Endothelial cell of umbilical vein (primary cell): ENCODE measurements around the gene CLVS2. TPM values are rescaled to one million over a fixed set of nuclear protein-coding genes. Genes with fewer than 3 reads are reported as not detected.

Experiments
- BruUV-seq: library from RNA; stranded (reverse); fragments of 400-500 nt; replicated peaks from 2 replicates; lab custom pipeline; 2021; lab: Mats Ljungman, UMichigan
- CTCF ChIA-PET: fragments of 300-600, 350-600 bp; sonication (Branson Sonifier 250); formaldehyde crosslinking; loops from one replicate; lab custom pipeline; 2021; ENCODE audit warnings: antibody characterized with exemption, inconsistent platforms; lab: Charles Lee
- POLR2A ChIA-PET: fragments of 300-600, 350-600 bp; sonication (Branson Sonifier 250); formaldehyde crosslinking; loops from one replicate; lab custom pipeline; 2021; ENCODE audit warnings: antibody characterized with exemption, inconsistent platforms; lab: Charles Lee
- DNase-seq: peaks from one replicate; pipeline ENCODE4 v3.0.0-alpha.2; 2011; ENCODE audit warnings: low read depth, low spot score
- FAIRE-seq: peaks from 2 replicates; lab custom pipeline; 2011; peaks lifted over from hg19 to GRCh38; lab: Jason Lieb, UNC
- H2AFZ ChIP-seq: 2 replicates; pipeline ENCODE4 v1.6.0; 2012; ENCODE audit warnings: low read depth, low read length, control low read depth, inconsistent platforms
- H3K27ac ChIP-seq: 2 replicates; pipeline ENCODE4 v1.5.1; 2011; ENCODE audit warnings: low read depth, mild to moderate bottlenecking, control low read depth, low read length, moderate library complexity; ENCODE audit not compliant: insufficient read depth
- H3K27me3 ChIP-seq, 2 experiments: 2 replicates each; pipeline versions ENCODE4 v1.6.0 to v1.6.1; 2011; ENCODE audit warnings: low read length in 2 of 2, mixed read lengths in 1 of 2; ENCODE audit not compliant: control insufficient read depth in 2 of 2, insufficient read depth in 2 of 2
- H3K36me3 ChIP-seq, 2 experiments: 2 replicates in 1 of 2; 3 replicates in 1 of 2; pipeline ENCODE4 v1.5.1; 2011; ENCODE audit warnings: low read length in 2 of 2, mild to moderate bottlenecking in 1 of 2, moderate library complexity in 1 of 2; ENCODE audit not compliant: control insufficient read depth in 2 of 2, insufficient read depth in 2 of 2; ENCODE audit errors: extremely low read depth in 1 of 2
- H3K4me1 ChIP-seq: 3 replicates; pipeline ENCODE4 v1.5.1; 2011; ENCODE audit warnings: mild to moderate bottlenecking, low read length; ENCODE audit not compliant: control insufficient read depth, insufficient read depth; ENCODE audit errors: extremely low read depth
- H3K4me2 ChIP-seq: 2 replicates; pipeline ENCODE4 v1.6.1; 2011; ENCODE audit warnings: low read length, control low read depth, mixed read lengths; ENCODE audit not compliant: insufficient read depth
- H3K4me3 ChIP-seq, 3 experiments: fragments of 200-600 bp in 1 of 3; sonication (generic), shearing (Covaris generic) in 1 of 3; replicated peaks in 1 of 3; 2 replicates each; pipeline ENCODE4 v1.5.1; 2011 to 2016; ENCODE audit warnings: control low read depth in 3 of 3, low read length in 3 of 3, mild to moderate bottlenecking in 2 of 3, inconsistent platforms in 1 of 3, low read depth in 1 of 3, moderate library complexity in 1 of 3; ENCODE audit not compliant: insufficient read depth in 1 of 3
- H3K79me2 ChIP-seq: 2 replicates; pipeline ENCODE4 v1.6.0; 2012; ENCODE audit warnings: low read length, inconsistent platforms; ENCODE audit not compliant: control insufficient read depth, insufficient read depth
- H3K9ac ChIP-seq: replicated peaks from 2 replicates; pipeline ENCODE3; 2011; ENCODE audit warnings: low read length, control low read depth; ENCODE audit not compliant: insufficient read depth; ENCODE audit errors: extremely low read depth
- H3K9me1 ChIP-seq: replicated peaks from 3 replicates; pipeline ENCODE4 v1.6.0; 2011; ENCODE audit warnings: mild to moderate bottlenecking, low read length; ENCODE audit not compliant: control insufficient read depth, insufficient read depth; ENCODE audit errors: extremely low read depth
- H3K9me3 ChIP-seq: replicated peaks from 2 replicates; pipeline ENCODE4 v1.5.1; 2012; ENCODE audit warnings: low read length, inconsistent platforms; ENCODE audit not compliant: control insufficient read depth, insufficient read depth
- H4K20me1 ChIP-seq: replicated peaks from 2 replicates; pipeline ENCODE3; 2011; ENCODE audit warnings: mild to moderate bottlenecking, low read length; ENCODE audit not compliant: control insufficient read depth, insufficient read depth; ENCODE audit errors: extremely low read depth
- EZH2 ChIP-seq: IDR thresholded peaks from 2 replicates; pipeline ENCODE4 v1.6.1; 2012; ENCODE audit warnings: borderline replicate concordance, low read depth, mild to moderate bottlenecking, moderate library complexity, low read length, inconsistent platforms; ENCODE audit not compliant: severe bottlenecking
- FOS ChIP-seq: IDR thresholded peaks from 2 replicates; pipeline ENCODE4 v1.6.1; 2011; ENCODE audit warnings: mild to moderate bottlenecking, low read length, moderate library complexity, borderline replicate concordance; ENCODE audit not compliant: insufficient read depth
- GATA2 ChIP-seq: IDR thresholded peaks from 2 replicates; pipeline ENCODE4 v1.7.0; 2011; ENCODE audit warnings: low read depth, mild to moderate bottlenecking, moderate library complexity, mixed read lengths, low read length; ENCODE audit not compliant: insufficient read length, insufficient read depth
- JUN ChIP-seq: IDR thresholded peaks from 2 replicates; pipeline ENCODE4 v1.6.1; 2011; ENCODE audit warnings: borderline replicate concordance, low read depth; ENCODE audit not compliant: insufficient read length, insufficient read depth
- MYC ChIP-seq: IDR thresholded peaks from one replicate; pipeline ENCODE4 v1.6.1; 2011; ENCODE audit warnings: mild to moderate bottlenecking, low read depth, low read length
- POLR2A ChIP-seq: IDR thresholded peaks from 2 replicates; pipeline ENCODE4 v1.6.1; 2012; ENCODE audit warnings: low read depth, mild to moderate bottlenecking, control low read depth, low read length
- POLR2AphosphoS5 ChIP-seq: IDR thresholded peaks from 2 replicates; pipeline ENCODE4 v1.6.1; 2012; ENCODE audit warnings: low read depth, mild to moderate bottlenecking, control low read depth, low read length, moderate library complexity; ENCODE audit not compliant: insufficient read depth
- dilution Hi-C: fragments of 300-500 bp; cut with MboI; formaldehyde crosslinking; loops from one replicate; pipeline ENCODE4 v1.15.0; 2019; ENCODE audit warnings: low sequenced_read_pairs; ENCODE audit not compliant: extremely low pct_ligation_motif_present
- intact Hi-C: fragments of 100-400 bp; cut with micrococcal nuclease; formaldehyde crosslinking; loops from one replicate; pipeline ENCODE4 v1.10.0; 2022
- polyA plus RNA-seq, 4 experiments: library from polyadenylated mRNA; depleted of rRNA in 3 of 4; stranded (reverse) in 3 of 4; unstranded in 1 of 4; fragments of >200 nt; gene quantifications; 2 replicates each; pipeline versions ENCODE4 v1.2.1 to v1.2.3, GENCODE V29; 2011 to 2012; ENCODE audit warnings: missing spikeins in 1 of 4
- total RNA-seq: library from RNA; stranded (reverse); gene quantifications from 2 replicates; pipeline ENCODE4 v1.2.3, GENCODE V29; 2021
- TF ChIP-seq, protein P1 (sequence below): IDR thresholded peaks from 2 replicates; pipeline ENCODE4 v1.6.1; 2011; ENCODE audit not compliant: insufficient read depth, insufficient read length
- TF ChIP-seq, protein P2 (sequence below), 2 donors: IDR thresholded peaks; 1 replicate in 1 of 2; 2 replicates in 1 of 2; pipeline ENCODE4 v1.5.1; 2011; ENCODE audit warnings: low read length in 2 of 2, mild to moderate bottlenecking in 2 of 2, moderate library complexity in 2 of 2, control low read depth in 1 of 2, inconsistent platforms in 1 of 2, low read depth in 1 of 2; ENCODE audit not compliant: insufficient read depth in 1 of 2; ENCODE audit errors: extremely low read depth in 1 of 2

CLVS2 gene
- total and polyA plus RNA-seq, 2 donors (not counting 3 experiments of a cell fraction or from before 2014, with no cell fraction given): not detected

DNA sequence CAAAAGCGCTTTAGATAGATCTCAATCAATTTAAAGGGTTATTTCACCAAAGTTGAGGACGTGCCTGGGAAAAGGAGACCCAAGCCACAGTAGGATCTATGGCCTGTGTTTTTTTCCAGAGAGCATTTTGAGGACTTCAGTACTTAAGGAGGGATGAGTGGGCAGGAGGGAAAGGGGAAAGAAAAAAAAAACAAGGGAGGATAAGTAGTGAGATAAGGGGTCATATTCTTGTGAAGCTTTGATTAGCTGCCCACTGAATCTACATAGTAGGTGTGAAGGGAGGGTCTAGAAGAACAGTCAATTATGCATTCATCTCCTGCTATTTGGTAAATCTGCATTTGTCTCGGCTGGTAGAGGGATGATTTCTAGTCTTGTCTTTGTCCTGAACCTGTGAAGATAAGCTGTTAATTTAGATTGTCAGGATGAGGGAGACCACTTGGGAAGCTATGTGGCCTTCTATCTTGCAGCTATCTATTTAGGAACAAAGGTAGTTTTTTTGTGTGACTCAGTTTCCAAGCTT, 48.4 kb downstream of the CLVS2 start:
- no peaks in the 10 kb centered on the region for H4K20me1 ChIP-seq
- ChIA-PET POLR2A (no interaction called here), CTCF (no interaction called here)
- H3K4me3 ChIP-seq: no peak overlapping the region
- no TSS peak for BruUV-seq
- H3K9me1 ChIP-seq: no peaks in the 10 kb centered on the region
- H3K36me3 ChIP-seq: no peaks in the 10 kb centered on the region
- intact Hi-C loops: no loop called here
- H3K79me2 ChIP-seq: no peaks in the 10 kb centered on the region
- no peak for FAIRE-seq
- TF ChIP-seq, protein P1, sequence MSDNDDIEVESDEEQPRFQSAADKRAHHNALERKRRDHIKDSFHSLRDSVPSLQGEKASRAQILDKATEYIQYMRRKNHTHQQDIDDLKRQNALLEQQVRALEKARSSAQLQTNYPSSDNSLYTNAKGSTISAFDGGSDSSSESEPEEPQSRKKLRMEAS: no peak
- no peak for TF ChIP-seq POLR2A
- TF ChIP-seq, protein P2, sequence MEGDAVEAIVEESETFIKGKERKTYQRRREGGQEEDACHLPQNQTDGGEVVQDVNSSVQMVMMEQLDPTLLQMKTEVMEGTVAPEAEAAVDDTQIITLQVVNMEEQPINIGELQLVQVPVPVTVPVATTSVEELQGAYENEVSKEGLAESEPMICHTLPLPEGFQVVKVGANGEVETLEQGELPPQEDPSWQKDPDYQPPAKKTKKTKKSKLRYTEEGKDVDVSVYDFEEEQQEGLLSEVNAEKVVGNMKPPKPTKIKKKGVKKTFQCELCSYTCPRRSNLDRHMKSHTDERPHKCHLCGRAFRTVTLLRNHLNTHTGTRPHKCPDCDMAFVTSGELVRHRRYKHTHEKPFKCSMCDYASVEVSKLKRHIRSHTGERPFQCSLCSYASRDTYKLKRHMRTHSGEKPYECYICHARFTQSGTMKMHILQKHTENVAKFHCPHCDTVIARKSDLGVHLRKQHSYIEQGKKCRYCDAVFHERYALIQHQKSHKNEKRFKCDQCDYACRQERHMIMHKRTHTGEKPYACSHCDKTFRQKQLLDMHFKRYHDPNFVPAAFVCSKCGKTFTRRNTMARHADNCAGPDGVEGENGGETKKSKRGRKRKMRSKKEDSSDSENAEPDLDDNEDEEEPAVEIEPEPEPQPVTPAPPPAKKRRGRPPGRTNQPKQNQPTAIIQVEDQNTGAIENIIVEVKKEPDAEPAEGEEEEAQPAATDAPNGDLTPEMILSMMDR (IDR thresholded peaks at IDR 0.05; ENCODE audit: extremely low read depth in 1 of 2, insufficient read depth in 1 of 2, low read depth in 1 of 2, low read length in 2 of 2): no peak
- no peak for TF ChIP-seq EZH2
- TF ChIP-seq POLR2AphosphoS5: no peak
- TF ChIP-seq FOS: no peak
- TF ChIP-seq JUN: no peak
- TF ChIP-seq GATA2: no peak
- no peak for TF ChIP-seq MYC
- H3K4me2 ChIP-seq: no peak overlapping the region
- dilution Hi-C loops: no loop called here
- DNase-seq: no peak
- no peak overlapping the region for H3K27ac ChIP-seq
- H3K27me3 ChIP-seq: no peaks in the 10 kb centered on the region
- H2AFZ ChIP-seq: no peak overlapping the region
- H3K9ac ChIP-seq: no peak overlapping the region
- no peaks in the 10 kb centered on the region for H3K9me3 ChIP-seq
- H3K4me1 ChIP-seq: no peaks in the 10 kb centered on the region
